SK-N-SH (cell line): ENCODE data around the gene LIMS1. TPM values are rescaled to one million over a fixed set of nuclear protein-coding genes. Genes with fewer than 3 reads are reported as not detected.
A peak's percentile ranks its signal among the peaks of the same experiment; 100 is the strongest.

Source experiments
- CTCF ChIA-PET: fragments of 300-600, 350-600 bp; formaldehyde crosslinking; extraction: SDS; loops from one replicate; lab custom pipeline; 2021; lab: Yijun Ruan, JAX
- POLR2A ChIA-PET: fragments of 350-600 bp; sonication (Branson Sonifier 250); formaldehyde crosslinking; extraction: SDS; loops from one replicate; lab custom pipeline; 2020; ENCODE audit warnings: antibody characterized with exemption, inconsistent platforms; lab: Yijun Ruan, JAX
- DNase-seq: peaks from one replicate; pipeline ENCODE4 v3.0.0; 2012
- H2AFZ ChIP-seq: fragments of 200-600 bp; sonication (generic); 2 replicates; pipeline ENCODE4 v1.8.1; 2016; ENCODE audit warnings: antibody characterized with exemption, mild to moderate bottlenecking, low read depth
- H3F3A ChIP-seq: fragments of 200-600 bp; sonication (generic); replicated peaks from 2 replicates; pipeline ENCODE3; 2016; ENCODE audit warnings: antibody characterized with exemption, mild to moderate bottlenecking; ENCODE audit not compliant: insufficient read depth
- H3K27ac ChIP-seq, 2 experiments: fragments of 200-500 bp in 1 of 2; fragments of 200-600 bp in 1 of 2; sonication (Bioruptor generic) in 1 of 2; sonication (generic), shearing (Covaris generic) in 1 of 2; 2 replicates each; pipeline versions ENCODE4 v1.5.1 to v1.6.1; 2014 to 2016; ENCODE audit warnings: low read depth in 2 of 2, inconsistent platforms in 1 of 2, low read length in 1 of 2, mild to moderate bottlenecking in 1 of 2, mixed read lengths in 1 of 2
- H3K27me3 ChIP-seq: fragments of 200-600 bp; sonication (generic), shearing (Covaris generic); 2 replicates; pipeline ENCODE4 v1.6.1; 2016; ENCODE audit warnings: mixed run types; ENCODE audit not compliant: insufficient read depth
- H3K36me3 ChIP-seq, 2 experiments: fragments of 200-500 bp in 1 of 2; fragments of 200-600 bp in 1 of 2; sonication (Bioruptor generic) in 1 of 2; sonication (generic) in 1 of 2; replicated peaks in 1 of 2; 2 replicates each; pipeline versions ENCODE3 to v1.5.1; 2014 to 2016; ENCODE audit warnings: low read length in 1 of 2, mild to moderate bottlenecking in 1 of 2; ENCODE audit not compliant: insufficient read depth in 2 of 2, control insufficient read depth in 1 of 2
- H3K4me1 ChIP-seq, 2 experiments: fragments of 200-500 bp in 1 of 2; fragments of 200-600 bp in 1 of 2; sonication (Bioruptor generic) in 1 of 2; sonication (generic), shearing (Covaris generic) in 1 of 2; 2 replicates each; pipeline versions ENCODE4 v1.5.1 to v1.6.1; 2014 to 2016; ENCODE audit warnings: low read depth in 1 of 2, low read length in 1 of 2, mixed run types in 1 of 2; ENCODE audit not compliant: insufficient read depth in 2 of 2, control insufficient read depth in 1 of 2
- H3K4me2 ChIP-seq: fragments of 200-600 bp; sonication (generic), shearing (Covaris generic); 2 replicates; pipeline ENCODE4 v1.6.1; 2017; ENCODE audit warnings: mixed run types
- H3K4me3 ChIP-seq, 2 experiments: fragments of 200-500 bp in 1 of 2; fragments of 200-600 bp in 1 of 2; sonication (Bioruptor generic) in 1 of 2; sonication (generic), shearing (Covaris generic) in 1 of 2; 2 replicates each; pipeline versions ENCODE4 v1.5.1 to v1.8.1; 2014 to 2016; ENCODE audit warnings: low read depth in 2 of 2, inconsistent platforms in 1 of 2, low read length in 1 of 2, mild to moderate bottlenecking in 1 of 2, mixed read lengths in 1 of 2, moderate library complexity in 1 of 2
- H3K79me2 ChIP-seq: fragments of 200-600 bp; sonication (generic); 2 replicates; pipeline ENCODE4 v1.8.1; 2017; ENCODE audit warnings: mild to moderate bottlenecking; ENCODE audit not compliant: insufficient read depth
- H3K9ac ChIP-seq: fragments of 200-600 bp; sonication (generic); 2 replicates; pipeline ENCODE4 v1.6.1; 2017; ENCODE audit warnings: mixed run types
- H3K9me2 ChIP-seq: fragments of 200-600 bp; sonication (generic); 2 replicates; pipeline ENCODE4 v1.6.1; 2017; ENCODE audit warnings: mixed run types
- H3K9me3 ChIP-seq: fragments of 200-600 bp; sonication (generic); 2 replicates; pipeline ENCODE4 v1.6.1; 2017; ENCODE audit warnings: mixed run types, mild to moderate bottlenecking, moderate library complexity
- H4K20me1 ChIP-seq: fragments of 200-600 bp; sonication (generic); 2 replicates; pipeline ENCODE4 v1.6.1; 2017; ENCODE audit warnings: mild to moderate bottlenecking, mixed run types; ENCODE audit not compliant: insufficient read depth
- CHD2 ChIP-seq: fragments of 150-350 bp; IDR thresholded peaks from 2 replicates; pipeline ENCODE4 v1.6.1; 2018; ENCODE audit warnings: low read length; ENCODE audit not compliant: partially characterized antibody
- CTCF ChIP-seq: fragments of 200-600 bp; sonication (generic); IDR thresholded peaks from 2 replicates; pipeline ENCODE4 v1.6.1; 2017; ENCODE audit warnings: antibody characterized with exemption, mild to moderate bottlenecking, moderate library complexity
- ELF1 ChIP-seq: IDR thresholded peaks from 2 replicates; pipeline ENCODE4 v1.4.0; 2012
- EP300 ChIP-seq, 2 experiments: IDR thresholded peaks; 2 replicates each; pipeline versions ENCODE4 v1.4.0 to v1.6.1; 2012; ENCODE audit warnings: borderline replicate concordance in 1 of 2, low read depth in 1 of 2, low read length in 1 of 2
- FOSL2 ChIP-seq: IDR thresholded peaks from 2 replicates; pipeline ENCODE4 v1.4.0; 2012; ENCODE audit warnings: low read depth, mild to moderate bottlenecking, moderate library complexity, borderline replicate concordance
- FOXJ3 ChIP-seq: sonication (generic); formaldehyde crosslinking; IDR thresholded peaks from 2 replicates; pipeline ENCODE4 v1.5.1; 2020; ENCODE audit warnings: mild to moderate bottlenecking, missing genetic modification reagents
- GATA2 ChIP-seq: sonication (generic); formaldehyde crosslinking; IDR thresholded peaks from 2 replicates; pipeline ENCODE4 v1.5.0; 2020; ENCODE audit warnings: mild to moderate bottlenecking, missing genetic modification reagents
- IRF3 ChIP-seq: fragments of 150-350 bp; IDR thresholded peaks from 2 replicates; pipeline ENCODE4 v1.6.1; 2016; ENCODE audit warnings: mild to moderate bottlenecking, low read depth, low read length
- JUND ChIP-seq: IDR thresholded peaks from 2 replicates; pipeline ENCODE4 v1.4.0; 2012
- MEF2A ChIP-seq: IDR thresholded peaks from 2 replicates; pipeline ENCODE4 v1.4.0; 2012; ENCODE audit warnings: low read depth, borderline replicate concordance
- NRF1 ChIP-seq: IDR thresholded peaks from 2 replicates; pipeline ENCODE4 v1.6.1; 2012; ENCODE audit warnings: low read depth, mild to moderate bottlenecking, low read length
- POLR2AphosphoS5 ChIP-seq: IDR thresholded peaks from 2 replicates; pipeline ENCODE4 v1.6.1; 2012; ENCODE audit warnings: low read depth, low read length
- RAD21 ChIP-seq: IDR thresholded peaks from 2 replicates; pipeline ENCODE4 v1.6.1; 2012; ENCODE audit warnings: mild to moderate bottlenecking, low read length
- RFX5 ChIP-seq: IDR thresholded peaks from 2 replicates; pipeline ENCODE4 v1.6.1; 2012; ENCODE audit warnings: mild to moderate bottlenecking, improper control_type of control experiment, low read length
- RXRA ChIP-seq: IDR thresholded peaks from 2 replicates; pipeline ENCODE4 v1.4.0; 2012; ENCODE audit warnings: low read depth, mild to moderate bottlenecking, borderline replicate concordance
- SIN3A ChIP-seq: IDR thresholded peaks from 2 replicates; pipeline ENCODE4 v1.6.1; 2012; ENCODE audit warnings: low read depth, mild to moderate bottlenecking, low read length, moderate library complexity, borderline replicate concordance
- SMC3 ChIP-seq: IDR thresholded peaks from 2 replicates; pipeline ENCODE4 v1.6.1; 2012; ENCODE audit warnings: low read depth, low read length, improper control_type of control experiment
- TAF1 ChIP-seq: IDR thresholded peaks from 2 replicates; pipeline ENCODE4 v1.6.1; 2012; ENCODE audit warnings: low read depth, mild to moderate bottlenecking, low read length, moderate library complexity, borderline replicate concordance
- YY1 ChIP-seq: IDR thresholded peaks from 2 replicates; pipeline ENCODE4 v1.4.0; 2012; ENCODE audit warnings: low read depth, mild to moderate bottlenecking
- WGBS: methylation state at CpG from one replicate; pipeline ENCODE4 v1.1.6; 2017; ENCODE audit warnings: low lambda C conversion rate; 5-methylcytosine and 5-hydroxymethylcytosine counted together
- polyA plus RNA-seq, 3 experiments: library from polyadenylated mRNA; depleted of rRNA; stranded (reverse); fragments of >200 nt; gene quantifications; 2 replicates each; pipeline ENCODE4 v1.2.3, GENCODE V29; 2012
- TF ChIP-seq, protein P1 (sequence below): IDR thresholded peaks from 2 replicates; pipeline ENCODE4 v1.4.0; 2012; ENCODE audit warnings: low read depth
- TF ChIP-seq, protein P2 (sequence below): IDR thresholded peaks from 2 replicates; pipeline ENCODE4 v1.6.1; 2012; ENCODE audit warnings: mild to moderate bottlenecking, low read depth, low read length, moderate library complexity

The LIMS1 gene
- polyA plus RNA-seq, 1 of the 3 experiments (the other 2 are of a cell fraction): 123 TPM

DNA sequence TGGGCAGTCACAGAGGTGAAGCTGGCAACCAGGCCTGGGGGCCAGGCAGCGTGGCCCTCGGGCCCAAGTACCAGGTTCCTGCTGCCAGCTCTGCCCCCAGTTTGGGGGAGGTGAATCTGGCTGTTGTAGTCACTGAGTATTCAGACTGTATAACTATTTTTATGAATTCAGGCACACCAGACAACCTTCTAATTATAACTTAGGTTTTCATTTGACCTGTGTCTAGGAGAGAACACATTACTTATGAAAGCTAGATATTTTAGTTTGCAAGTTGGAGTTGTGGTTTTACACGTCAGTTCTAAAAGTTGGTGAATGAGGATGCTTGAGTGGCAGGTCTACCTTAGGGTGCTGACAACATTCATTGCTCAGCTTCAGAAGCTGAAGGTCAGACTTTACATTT lies 71.7 kb downstream of the LIMS1 start:
- H3F3A ChIP-seq: no peaks in the 10 kb centered on the region
- no peak overlapping the region for H3K9ac ChIP-seq
- CTCF ChIA-PET: interaction anchor here (0.9 to 4.3 kb wide), 6 partner anchors 11 to 36 kb away, joined by 3 to 75 read pairs (median 6); no protein-coding TSS in a partner anchor
- no peak for DNase-seq
- no peaks in the 10 kb centered on the region for H3K9me2 ChIP-seq
- no peak overlapping the region for H3K4me2 ChIP-seq
- 89% methylated on average over 3 of the region's 3 CpGs for WGBS
- H3K79me2 ChIP-seq: peaks cover 96% of the 10 kb centered on the region
- no peaks in the 10 kb centered on the region; a peak in 2 of 4 replicates for H3K4me1 ChIP-seq
- H3K27ac ChIP-seq: no peak overlapping the region
- TF ChIP-seq EP300 (IDR thresholded peaks at IDR 0.05; ENCODE audit: borderline replicate concordance in 1 of 2, low read depth in 1 of 2, low read length in 1 of 2): no peak
- peaks cover 3 to 8% of the 10 kb centered on the region in 2 experiments for H3K36me3 ChIP-seq
- H3K9me3 ChIP-seq: no peaks in the 10 kb centered on the region
- no peaks in the 10 kb centered on the region for H4K20me1 ChIP-seq
- POLR2A ChIA-PET: no interaction called here
- no peak overlapping the region for H2AFZ ChIP-seq
- H3K27me3 ChIP-seq: no peaks in the 10 kb centered on the region
- H3K4me3 ChIP-seq: no peak overlapping the region

DNA sequence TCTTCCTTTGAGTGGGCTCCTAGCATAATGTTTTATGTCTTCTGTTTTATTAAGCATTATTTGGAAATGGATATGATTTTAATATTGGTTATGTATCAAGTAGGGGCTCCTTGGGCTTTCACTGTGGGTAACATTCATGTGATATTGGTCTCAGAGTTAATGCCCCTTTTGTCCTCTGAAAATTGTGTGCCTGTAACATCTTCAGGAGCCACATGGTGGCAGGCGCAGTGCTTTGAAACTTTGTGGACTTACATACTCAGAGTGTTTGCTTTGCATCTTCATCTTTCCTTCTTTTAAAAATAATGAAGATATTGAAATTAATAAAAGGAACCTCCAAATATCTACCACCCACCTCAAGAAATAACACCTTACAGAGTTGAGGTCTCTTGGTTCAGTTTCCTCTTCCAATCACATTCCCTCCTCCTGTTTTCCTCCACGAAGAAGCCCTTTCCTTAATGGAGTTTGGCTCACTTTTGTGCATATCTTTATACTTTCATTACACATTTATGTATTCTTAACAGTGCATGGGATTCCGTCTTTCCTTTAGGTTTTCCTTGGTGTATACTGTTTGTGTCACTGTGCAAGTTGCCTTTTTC lies 73.5 kb downstream of the LIMS1 start:
- no peaks in the 10 kb centered on the region for H3K9me2 ChIP-seq
- ChIA-PET CTCF (interaction anchor here (4.3 to 13.8 kb wide), 2 partner anchors 28 kb away, joined by 75 to 188 read pairs; no protein-coding TSS in a partner anchor), POLR2A (no interaction called here)
- H4K20me1 ChIP-seq: no peaks in the 10 kb centered on the region; the same call in 1 of the 2 replicates
- no peaks in the 10 kb centered on the region for H3K9me3 ChIP-seq
- peaks cover 0 to 6% of the 10 kb centered on the region in 2 experiments; a peak in 2 of 4 replicates for H3K4me1 ChIP-seq
- no peaks in the 10 kb centered on the region for H3K27me3 ChIP-seq
- H3K9ac ChIP-seq: no peak overlapping the region
- H3F3A ChIP-seq: no peaks in the 10 kb centered on the region
- H3K79me2 ChIP-seq: peaks cover 94% of the 10 kb centered on the region
- WGBS: 95% methylated on average over 3 of the region's 3 CpGs
- no peak overlapping the region for H2AFZ ChIP-seq
- peak; percentile 33 for DNase-seq
- no peak overlapping the region for H3K27ac ChIP-seq
- H3K4me3 ChIP-seq: no peak overlapping the region; a peak in 1 of 4 replicates
- H3K4me2 ChIP-seq: no peak overlapping the region
- peaks cover 0 to 5% of the 10 kb centered on the region in 2 experiments for H3K36me3 ChIP-seq
- no peak for TF ChIP-seq EP300 (IDR thresholded peaks at IDR 0.05; ENCODE audit: borderline replicate concordance in 1 of 2, low read depth in 1 of 2, low read length in 1 of 2)
- no peak for TF ChIP-seq RXRA
- TF ChIP-seq SMC3: peak; percentile 81
- TF ChIP-seq, protein P1, sequence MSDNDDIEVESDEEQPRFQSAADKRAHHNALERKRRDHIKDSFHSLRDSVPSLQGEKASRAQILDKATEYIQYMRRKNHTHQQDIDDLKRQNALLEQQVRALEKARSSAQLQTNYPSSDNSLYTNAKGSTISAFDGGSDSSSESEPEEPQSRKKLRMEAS: no peak
- no peak for TF ChIP-seq IRF3
- TF ChIP-seq NRF1: 0 out of 2 replicates have a peak, but pooled peaks have one; percentile 6
- no peak for TF ChIP-seq GATA2 (CRISPR knock-in tag)
- no peak for TF ChIP-seq FOXJ3 (CRISPR knock-in tag)
- TF ChIP-seq RAD21: peak; percentile 78
- TF ChIP-seq ELF1: no peak
- TF ChIP-seq FOSL2: no peak
- peak; percentile 74 for TF ChIP-seq CTCF
- no peak for TF ChIP-seq RFX5
- TF ChIP-seq POLR2AphosphoS5: no peak
- no peak for TF ChIP-seq SIN3A
- no peak for TF ChIP-seq MEF2A
- TF ChIP-seq YY1: no peak
- TF ChIP-seq, protein P2, sequence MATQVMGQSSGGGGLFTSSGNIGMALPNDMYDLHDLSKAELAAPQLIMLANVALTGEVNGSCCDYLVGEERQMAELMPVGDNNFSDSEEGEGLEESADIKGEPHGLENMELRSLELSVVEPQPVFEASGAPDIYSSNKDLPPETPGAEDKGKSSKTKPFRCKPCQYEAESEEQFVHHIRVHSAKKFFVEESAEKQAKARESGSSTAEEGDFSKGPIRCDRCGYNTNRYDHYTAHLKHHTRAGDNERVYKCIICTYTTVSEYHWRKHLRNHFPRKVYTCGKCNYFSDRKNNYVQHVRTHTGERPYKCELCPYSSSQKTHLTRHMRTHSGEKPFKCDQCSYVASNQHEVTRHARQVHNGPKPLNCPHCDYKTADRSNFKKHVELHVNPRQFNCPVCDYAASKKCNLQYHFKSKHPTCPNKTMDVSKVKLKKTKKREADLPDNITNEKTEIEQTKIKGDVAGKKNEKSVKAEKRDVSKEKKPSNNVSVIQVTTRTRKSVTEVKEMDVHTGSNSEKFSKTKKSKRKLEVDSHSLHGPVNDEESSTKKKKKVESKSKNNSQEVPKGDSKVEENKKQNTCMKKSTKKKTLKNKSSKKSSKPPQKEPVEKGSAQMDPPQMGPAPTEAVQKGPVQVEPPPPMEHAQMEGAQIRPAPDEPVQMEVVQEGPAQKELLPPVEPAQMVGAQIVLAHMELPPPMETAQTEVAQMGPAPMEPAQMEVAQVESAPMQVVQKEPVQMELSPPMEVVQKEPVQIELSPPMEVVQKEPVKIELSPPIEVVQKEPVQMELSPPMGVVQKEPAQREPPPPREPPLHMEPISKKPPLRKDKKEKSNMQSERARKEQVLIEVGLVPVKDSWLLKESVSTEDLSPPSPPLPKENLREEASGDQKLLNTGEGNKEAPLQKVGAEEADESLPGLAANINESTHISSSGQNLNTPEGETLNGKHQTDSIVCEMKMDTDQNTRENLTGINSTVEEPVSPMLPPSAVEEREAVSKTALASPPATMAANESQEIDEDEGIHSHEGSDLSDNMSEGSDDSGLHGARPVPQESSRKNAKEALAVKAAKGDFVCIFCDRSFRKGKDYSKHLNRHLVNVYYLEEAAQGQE: no peak
- TF ChIP-seq TAF1: no peak
- TF ChIP-seq CHD2: no peak
- no peak for TF ChIP-seq JUND
